Stimulated activated CD4-positive, alpha-beta T cell treated with anti-CD3 and anti-CD28 coated beads, Interleukin-12 subunit alpha, Interleukin-12 subunit beta, amount 100 ng/mL, for 48 hours (primary cell): ENCODE measurements around the gene TCERG1L.
"Not testable (repeated sequence)": the region's sequence is repeated elsewhere in the genome, so short reads cannot be mapped to it uniquely, and the experiment has no call there.

Experiments used
- DNase-seq, 3 donors: peaks; one replicate each; pipeline ENCODE4 v3.0.0-alpha.2; 2020; ENCODE audit warnings: low read depth in 2 of 3, low spot score in 1 of 3

Gene TCERG1L

GRCh38 chr10:131111471-131112080 lies 199.9 kb downstream of the TCERG1L start:
- DNase-seq = no peak

GRCh38 chr10:131111007-131111406 lies 200.5 kb downstream of the TCERG1L start:
- no peak for DNase-seq

DNA sequence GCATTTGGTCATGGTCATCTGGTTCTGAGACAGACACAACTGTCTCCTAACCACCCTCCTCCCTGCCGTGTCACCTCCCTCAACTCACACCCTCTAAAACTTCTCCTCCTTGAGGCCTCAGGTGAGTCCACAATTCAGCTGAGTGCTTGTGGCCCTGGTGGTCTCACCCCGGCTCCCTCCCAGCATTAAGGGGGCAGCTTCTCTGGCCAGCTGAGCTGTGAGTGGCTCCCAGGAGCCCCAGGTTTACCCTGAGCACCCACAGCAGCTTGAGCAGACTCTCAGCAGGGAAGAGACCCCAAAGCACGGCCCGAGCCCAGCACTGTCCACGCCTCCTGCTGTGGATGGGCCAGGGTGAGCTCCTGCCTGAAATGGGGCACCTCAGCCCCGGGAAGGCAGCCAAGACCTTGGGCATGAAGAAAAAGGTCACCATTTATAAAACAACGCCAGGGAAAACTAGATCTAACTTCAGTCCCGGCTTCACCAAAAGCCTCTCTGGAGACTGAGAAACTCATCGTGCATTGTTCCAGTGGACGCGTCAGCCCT lies 201.2 kb downstream of the TCERG1L start:
- DNase-seq = no peak

- no peak for DNase-seq
These were observed 201.8 kb downstream of the TCERG1L start for GRCh38 chr10:131109726-131110125.

DNA sequence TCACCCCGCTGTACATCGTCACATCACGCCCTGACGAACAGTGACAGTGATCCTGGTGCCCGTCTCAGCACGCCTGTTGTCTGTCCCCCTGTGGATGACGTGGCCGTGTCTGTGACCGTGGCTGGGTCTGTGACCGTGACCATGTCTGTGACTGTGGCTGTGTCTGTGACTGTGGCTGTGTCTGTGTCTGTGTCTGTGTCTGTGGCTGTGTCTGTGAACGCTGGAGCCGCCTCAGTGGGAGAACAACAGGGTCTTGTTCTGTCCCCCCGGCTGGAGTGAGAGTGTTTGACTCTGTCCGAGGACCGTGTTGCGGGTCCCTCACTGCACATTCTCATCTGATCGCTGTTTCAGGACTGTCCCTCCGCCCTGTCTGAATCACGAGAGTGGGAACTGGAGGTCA lies 202.2 kb downstream of the TCERG1L start:
- no peak for DNase-seq

GRCh38 chr10:131107970-131108369 lies 203.6 kb downstream of the TCERG1L start:
- DNase-seq = no peak

- DNase-seq = no peak
These were observed 208.8 kb downstream of the TCERG1L start for GRCh38 chr10:131102676-131103075.

GRCh38 chr10:131102147-131102546 lies 209.4 kb downstream of the TCERG1L start:
- no peak for DNase-seq

- not testable (repeated sequence) for DNase-seq
These were observed 210.8 kb downstream of the TCERG1L start for GRCh38 chr10:131100418-131101410.

DNA sequence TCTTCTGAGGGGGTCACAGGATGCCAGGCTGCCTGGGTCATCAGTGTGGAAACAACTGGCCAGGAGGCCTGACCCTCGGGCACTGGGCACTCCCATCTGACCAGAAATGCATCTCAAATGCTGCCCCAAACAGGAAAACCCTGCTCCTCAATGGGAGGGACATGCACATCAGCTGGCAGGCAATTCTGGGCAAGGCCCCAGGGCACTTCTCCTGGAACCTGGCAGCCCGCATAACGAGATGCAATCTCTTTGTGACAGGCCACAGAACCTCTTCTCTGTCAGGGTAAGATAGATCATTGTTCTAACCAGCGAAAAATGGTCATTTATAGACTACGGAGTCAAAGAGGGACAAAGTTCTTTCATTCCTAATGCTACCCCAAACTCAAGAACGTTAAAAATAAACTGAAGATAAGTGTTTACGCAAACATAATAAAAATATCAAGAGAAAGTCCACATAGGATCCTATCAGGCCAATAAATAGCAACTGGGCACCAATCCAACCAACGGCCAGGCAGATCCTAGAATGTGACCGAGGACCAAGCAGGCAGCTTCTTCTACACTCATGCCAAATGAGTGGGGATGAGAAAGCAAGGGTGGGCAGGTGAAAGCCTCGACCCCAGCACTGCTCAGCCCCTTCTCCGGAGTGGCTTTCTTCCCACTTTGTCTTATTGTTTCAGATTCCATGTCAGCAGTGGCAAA lies 212.3 kb downstream of the TCERG1L start:
- DNase-seq = no peak

DNA sequence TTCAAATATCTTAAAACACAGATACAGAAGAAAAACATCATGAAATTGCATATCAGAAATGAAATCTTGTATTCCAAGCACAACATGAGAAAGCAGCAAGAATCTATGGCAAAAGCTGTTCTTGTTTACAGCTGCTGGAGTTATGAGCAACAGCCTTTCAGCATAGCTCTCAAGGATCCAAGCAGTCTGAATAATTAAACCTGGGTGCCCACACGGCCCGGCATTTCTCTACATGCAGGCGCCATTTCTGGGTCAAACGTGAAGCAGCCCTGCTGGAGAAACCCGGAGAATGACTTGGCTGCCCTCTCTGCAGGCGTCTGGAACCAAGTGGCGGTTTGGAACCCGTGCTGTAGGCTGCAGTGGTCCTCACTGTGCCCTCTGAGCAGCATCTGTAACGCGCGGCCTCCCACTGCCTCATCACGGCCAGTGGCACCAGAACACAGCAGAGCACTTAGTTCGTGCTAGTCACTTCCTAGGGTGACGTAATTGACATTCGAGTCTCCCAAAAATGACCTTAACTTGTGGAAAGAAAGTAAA lies 213.0 kb downstream of the TCERG1L start:
- DNase-seq = no peak

- DNase-seq = no peak
These were observed 215.5 kb downstream of the TCERG1L start for GRCh38 chr10:131096031-131096430.

DNA sequence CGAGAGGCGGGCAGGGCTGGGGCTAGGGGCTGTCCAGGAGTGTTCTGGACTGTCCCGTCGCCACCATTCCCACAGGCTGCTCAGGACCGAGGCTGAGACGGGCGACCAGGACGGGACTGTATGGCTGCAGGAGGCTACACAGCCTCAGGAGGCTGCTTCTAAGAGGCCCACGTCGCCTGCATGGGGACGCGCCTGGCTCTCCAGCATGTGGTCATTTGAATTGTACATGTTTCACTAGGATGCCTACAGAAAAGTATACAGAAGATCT lies 216.3 kb downstream of the TCERG1L start:
- DNase-seq = no peak

- no peak for DNase-seq
These were observed 216.8 kb downstream of the TCERG1L start for GRCh38 chr10:131094527-131095312.

- no peak for DNase-seq
These were observed 217.6 kb downstream of the TCERG1L start for GRCh38 chr10:131093795-131094366.

DNA sequence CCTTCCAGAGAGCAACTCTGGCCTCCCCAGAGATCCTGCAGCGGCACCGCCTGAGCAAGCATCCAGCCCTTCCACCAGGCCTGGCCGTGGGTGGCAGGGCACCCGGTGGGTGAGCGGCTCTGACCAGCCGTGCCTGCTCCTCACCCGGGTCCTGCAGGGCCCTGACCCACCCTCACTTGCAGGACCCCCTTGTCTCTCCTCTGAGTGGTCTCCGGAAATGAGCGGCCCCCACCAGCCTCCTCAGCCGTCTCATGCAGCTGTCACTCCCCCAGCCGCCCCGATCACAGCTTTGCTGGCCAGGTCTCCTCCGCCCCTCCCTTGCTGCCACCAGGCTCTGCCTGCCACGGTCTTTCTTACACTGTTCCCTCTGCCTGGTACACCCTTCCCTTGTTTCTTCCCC lies 218.2 kb downstream of the TCERG1L start:
- no peak for DNase-seq

DNA sequence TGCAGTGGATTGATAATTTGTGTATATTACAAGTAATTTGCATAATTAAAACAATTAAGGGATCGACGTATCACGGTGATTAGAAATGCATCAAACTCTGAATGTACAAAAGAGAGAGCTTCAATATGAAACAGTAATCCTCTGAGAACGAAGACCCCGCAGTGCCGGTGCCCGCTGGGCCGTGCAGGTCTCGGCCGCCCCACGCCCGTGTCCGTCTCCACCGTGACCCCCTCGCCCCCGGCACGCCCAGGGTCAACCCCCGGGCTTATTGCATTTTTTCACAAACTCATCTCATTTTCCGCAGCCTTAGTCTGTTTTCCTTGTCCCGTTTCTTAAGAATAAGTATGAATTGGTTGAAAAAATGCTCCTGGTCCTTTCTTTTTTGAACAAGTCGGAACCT lies 218.6 kb downstream of the TCERG1L start:
- no peak for DNase-seq

- DNase-seq = no peak
These were observed 219.1 kb downstream of the TCERG1L start for GRCh38 chr10:131092386-131092785.

DNA sequence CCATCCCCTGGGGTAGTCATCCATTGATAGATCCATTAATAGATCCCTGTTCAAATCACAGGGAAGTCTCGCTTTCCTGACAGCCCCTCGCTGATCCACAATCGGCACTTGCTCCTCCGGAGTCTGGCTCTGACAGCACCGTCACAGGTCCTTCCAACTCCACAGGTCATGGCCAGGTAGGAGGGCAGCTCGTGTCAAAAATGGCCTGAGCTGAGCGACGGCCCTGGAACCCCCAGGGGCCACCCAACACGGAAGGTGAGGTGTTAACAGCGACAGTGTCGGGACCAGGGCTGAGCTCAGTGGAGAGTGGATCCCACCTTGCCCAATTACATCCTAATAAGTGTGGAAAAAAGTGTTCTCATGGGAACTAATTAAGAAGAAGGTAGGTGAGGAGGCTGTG lies 219.8 kb downstream of the TCERG1L start:
- no peak for DNase-seq
